Mammary epithelial cell (primary cell): ENCODE data around the gene CLEC2B.

Experiments
- CTCF ChIP-seq, 2 donors: IDR thresholded peaks in 1 of 2; conservative IDR thresholded peaks in 1 of 2; 2 replicates each; pipeline ENCODE4 v1.5.1; 2011 to 2012; ENCODE audit warnings: inconsistent platforms in 2 of 2, low read length in 2 of 2, mild to moderate bottlenecking in 2 of 2, control low read depth in 1 of 2, low read depth in 1 of 2; ENCODE audit not compliant: insufficient read depth in 1 of 2; ENCODE audit errors: extremely low read depth in 1 of 2
- EZH2 ChIP-seq: IDR thresholded peaks from 2 replicates; pipeline ENCODE4 v1.6.1; 2012; ENCODE audit warnings: low read length, inconsistent platforms, borderline replicate concordance

GRCh38 chr12:9908350-9908749 lies 39.2 kb upstream of the CLEC2B start:
- TF ChIP-seq CTCF (conservative IDR thresholded peaks at IDR 0.05 in 1 of 2, IDR thresholded peaks at IDR 0.05 in 1 of 2; ENCODE audit: extremely low read depth in 1 of 2, insufficient read depth in 1 of 2, low read depth in 1 of 2, low read length in 2 of 2) (no peak), EZH2 (no peak)
